ENCODE data around the gene STAT2.

DNA sequence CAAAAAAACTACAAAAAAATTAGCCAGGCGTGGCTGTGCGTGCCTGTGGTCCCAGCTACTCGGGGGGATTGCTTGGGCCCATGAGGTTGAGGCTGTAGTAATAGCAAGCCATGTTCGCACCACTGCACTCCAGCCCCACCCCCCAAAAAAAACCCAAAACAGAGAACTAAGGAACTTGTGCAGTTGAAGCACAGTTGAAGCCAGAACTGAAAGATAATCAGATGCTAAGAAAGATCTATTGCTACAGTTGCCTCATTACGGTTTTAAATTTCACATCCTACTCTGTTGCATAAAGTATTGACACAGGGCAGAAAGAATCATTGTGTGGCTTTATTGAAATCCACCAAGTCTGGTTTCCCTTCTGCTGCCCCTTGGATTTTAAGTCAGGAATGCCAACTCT lies 63.6 kb downstream of the STAT2 start:
- TF ChIP-seq CTCF (IDR thresholded peaks at IDR 0.05 in 4 of 5, conservative IDR thresholded peaks at IDR 0.05 in 1 of 5) = no peak
- no peak for TF ChIP-seq POLR2A (IDR thresholded peaks at IDR 0.05)

Data from gastrocnemius medialis (tissue), 4 donors.